ENCODE measurements around the gene CHCHD3.

GRCh38 chr7:132815130-132815529 is 266.8 kb downstream of the CHCHD3 start:
- TF ChIP-seq CTCF (IDR thresholded peaks at IDR 0.05) (no peak), POLR2A (IDR thresholded peaks at IDR 0.05) (no peak), POLR2AphosphoS5 (IDR thresholded peaks at IDR 0.05) (no peak)
